Globus pallidus (tissue), 1 donor: ENCODE measurements around the gene IFNA7.
A peak's percentile ranks its signal among the peaks of the same experiment; 100 is the strongest.
"Not testable (repeated sequence)": the region's sequence is repeated elsewhere in the genome, so short reads cannot be mapped to it uniquely, and the experiment has no call there.

Experiments used
- DNase-seq: peaks from one replicate; pipeline ENCODE4 v3.0.0-alpha.2; 2015; ENCODE audit warnings: low spot score

Gene IFNA7

GRCh38 chr9:21202105-21202504 is at the start of gene IFNA7:
IFNA7 (minus strand) TSS chr9:21202205; CDS start chr9:21202165, 40 bp downstream.
- not testable (repeated sequence) for DNase-seq

GRCh38 chr9:21251638-21252037 is 49.6 kb upstream of the IFNA7 start:
- DNase-seq: no peak

GRCh38 chr9:21251190-21251589 is 49.2 kb upstream of the IFNA7 start:
- no peak for DNase-seq

- no peak for DNase-seq
Observed at GRCh38 chr9:21244836-21245235, 42.8 kb upstream of the IFNA7 start.

GRCh38 chr9:21239911-21240310 is 37.9 kb upstream of the IFNA7 start, which contains the start of gene IFNA14:
IFNA14 (minus strand) TSS chr9:21240005; CDS start chr9:21239935, 70 bp downstream.
- no peak for DNase-seq

- not testable (repeated sequence) for DNase-seq
Observed at GRCh38 chr9:21236360-21236714, 34.3 kb upstream of the IFNA7 start.

- peak; percentile 50 for DNase-seq
Observed at GRCh38 chr9:21235468-21236359, 33.7 kb upstream of the IFNA7 start.

- no peak for DNase-seq
Observed at GRCh38 chr9:21234153-21234687, 32.2 kb upstream of the IFNA7 start.

- no peak for DNase-seq
Observed at GRCh38 chr9:21233258-21233657, 31.3 kb upstream of the IFNA7 start.

- DNase-seq: no peak
Observed at GRCh38 chr9:21228122-21228521, 26.1 kb upstream of the IFNA7 start, which contains the start of gene IFNA17. IFNA17 (minus strand) TSS chr9:21228222; CDS start chr9:21228173, 49 bp downstream.

- DNase-seq: not testable (repeated sequence)
Observed at GRCh38 chr9:21217211-21217610, 15.2 kb upstream of the IFNA7 start, which contains the start of gene IFNA16. IFNA16 (minus strand) TSS chr9:21217311; CDS start chr9:21217305, 6 bp downstream.

- peak; percentile 5 for DNase-seq
Observed at GRCh38 chr9:21213411-21214326, 11.7 kb upstream of the IFNA7 start.

- not testable (repeated sequence) for DNase-seq
Observed at GRCh38 chr9:21212160-21212559, 10.2 kb upstream of the IFNA7 start.

GRCh38 chr9:21210782-21211181 is 8.8 kb upstream of the IFNA7 start:
- DNase-seq: not testable (repeated sequence)

GRCh38 chr9:21210311-21210710 is 8.3 kb upstream of the IFNA7 start:
- no peak for DNase-seq

- not testable (repeated sequence) for DNase-seq
Observed at GRCh38 chr9:21207043-21207442, 5.0 kb upstream of the IFNA7 start, which contains the start of gene IFNA10. IFNA10 (minus strand) TSS chr9:21207143; CDS start chr9:21207097, 46 bp downstream.

GRCh38 chr9:21205204-21205603 is 3.2 kb upstream of the IFNA7 start:
- no peak for DNase-seq

GRCh38 chr9:21194867-21195776 is 6.9 kb downstream of the IFNA7 start:
- DNase-seq: peak; percentile 11

GRCh38 chr9:21187487-21187886 is 14.5 kb downstream of the IFNA7 start, which contains the start of gene IFNA4:
IFNA4 (minus strand) TSS chr9:21187587; CDS start chr9:21187531, 56 bp downstream.
- DNase-seq: not testable (repeated sequence)
